HG02870 (cell line): Measurements from ENCODE around the gene LENG9.
"Not testable (repeated sequence)": the region's sequence is repeated elsewhere in the genome, so short reads cannot be mapped to it uniquely, and the experiment has no call there.

ENCODE experiments used
- ATAC-seq: cut with Tn5 transposase; IDR thresholded peaks from one replicate; pipeline ENCODE4 v1.9.1; 2021; ENCODE audit warnings: mild to moderate bottlenecking, moderate library complexity; ENCODE audit not compliant: unreplicated experiment

Gene LENG9

DNA sequence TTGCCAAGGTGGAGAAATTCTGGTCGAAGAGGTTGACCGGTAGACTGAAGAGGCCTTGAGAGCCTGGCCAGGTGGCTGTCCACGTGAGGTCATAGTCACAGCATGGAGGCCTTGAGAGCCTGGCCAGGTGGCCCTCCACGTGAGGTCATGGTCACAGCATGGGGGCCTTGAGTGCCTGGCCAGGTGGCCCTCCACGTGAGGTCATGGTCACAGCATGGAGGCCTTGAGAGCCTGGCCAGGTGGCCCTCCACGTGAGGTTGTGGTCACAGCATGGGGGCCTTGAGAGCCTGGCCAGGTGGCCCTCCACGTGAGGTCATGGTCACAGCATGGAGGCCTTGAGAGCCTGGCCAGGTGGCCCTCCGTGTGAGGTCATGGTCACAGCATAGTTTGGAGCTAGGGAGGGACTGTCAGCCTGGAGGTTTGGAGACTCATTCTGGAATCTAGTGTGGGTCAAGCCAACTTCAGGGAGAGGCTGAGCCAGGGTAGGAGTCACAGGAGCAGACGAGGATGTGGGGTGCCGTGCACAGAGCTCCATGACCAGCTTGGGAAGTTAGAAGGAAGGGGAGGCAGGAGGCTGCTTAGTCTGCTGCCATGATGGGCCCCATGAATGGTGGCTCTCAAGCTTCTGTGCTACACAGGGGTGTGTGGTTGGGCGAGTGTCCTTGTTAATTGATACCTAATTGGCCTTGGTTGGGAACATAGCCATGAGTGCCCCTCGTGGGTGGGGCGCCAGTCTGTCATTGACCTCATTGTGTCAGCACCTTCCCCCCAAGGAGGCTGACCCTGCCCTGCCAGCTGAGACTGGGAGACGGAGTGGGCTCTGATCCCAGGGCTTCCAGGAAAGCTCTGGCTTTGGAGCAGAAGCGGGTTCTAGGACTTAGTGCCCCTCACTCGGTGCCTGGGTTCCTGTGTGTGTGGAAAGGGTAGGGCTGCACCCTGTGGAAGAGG lies 4.0 kb downstream of the LENG9 start:
- ATAC-seq: no peak

DNA sequence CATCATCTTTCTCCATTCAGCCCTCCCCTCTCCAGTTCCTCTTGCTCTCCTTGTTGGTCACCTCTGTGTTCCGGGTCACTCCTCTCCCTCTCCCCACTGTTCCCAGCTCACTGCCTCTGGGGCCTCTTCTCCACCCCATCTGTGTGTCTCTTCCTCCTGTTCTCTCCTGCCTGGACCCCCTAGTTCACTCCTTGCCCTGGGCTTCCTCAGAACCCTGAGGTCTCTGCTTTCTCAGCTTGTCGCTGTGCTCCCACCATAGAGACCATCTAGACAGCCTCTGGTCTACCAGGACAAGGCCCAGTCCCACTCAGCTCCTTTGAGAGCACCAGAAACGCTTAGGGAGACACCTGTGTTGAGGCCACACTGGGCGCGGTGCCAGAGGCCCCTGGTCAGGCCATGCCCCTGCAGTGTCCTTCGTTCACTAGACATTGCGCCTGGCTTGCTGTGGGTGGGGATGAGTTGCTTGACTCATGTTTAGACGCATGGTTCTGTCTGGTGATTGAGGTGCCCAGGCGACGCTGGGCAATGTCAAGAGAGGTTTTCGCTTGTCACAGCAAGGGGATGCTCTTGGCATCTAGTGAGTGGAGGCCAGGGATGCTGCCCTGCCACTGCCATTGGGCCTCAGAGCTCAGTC lies 4.8 kb downstream of the LENG9 start:
- no peak for ATAC-seq

DNA sequence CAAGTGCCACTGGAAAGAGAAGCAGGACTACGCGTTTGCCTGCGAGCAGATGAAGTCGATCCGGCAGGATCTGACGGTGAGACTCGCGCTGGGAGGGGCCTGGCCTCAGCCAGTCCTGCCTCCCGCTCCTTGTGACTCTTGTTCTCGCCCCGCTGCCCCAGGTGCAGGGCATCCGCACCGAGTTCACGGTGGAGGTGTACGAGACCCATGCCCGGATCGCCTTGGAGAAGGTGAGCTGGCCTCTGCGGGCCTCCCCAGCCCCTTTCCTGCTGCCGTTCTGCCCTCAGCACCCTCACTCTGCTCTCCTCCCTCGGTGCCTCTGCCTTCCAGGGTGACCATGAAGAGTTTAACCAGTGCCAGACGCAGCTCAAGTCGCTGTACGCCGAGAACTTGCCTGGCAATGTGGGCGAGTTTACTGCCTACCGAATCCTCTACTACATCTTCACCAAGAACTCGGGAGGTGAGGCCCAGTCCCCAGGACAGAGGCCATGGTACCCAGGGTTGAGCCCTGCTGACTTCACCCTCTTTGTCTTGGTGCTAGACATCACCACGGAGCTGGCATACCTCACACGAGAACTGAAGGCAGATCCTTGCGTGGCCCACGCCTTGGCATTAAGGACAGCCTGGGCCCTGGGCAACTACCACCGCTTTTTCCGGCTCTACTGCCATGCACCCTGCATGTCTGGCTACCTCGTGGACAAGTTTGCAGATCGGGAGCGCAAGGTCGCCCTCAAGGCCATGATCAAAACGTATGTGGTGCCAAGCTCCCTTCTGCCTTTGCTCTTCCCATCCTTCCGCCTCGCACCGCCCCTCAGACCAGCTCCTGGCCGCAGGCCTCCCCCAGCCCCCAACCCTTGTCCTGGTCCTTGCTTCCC lies 5.6 kb downstream of the LENG9 start:
- no peak for ATAC-seq

DNA sequence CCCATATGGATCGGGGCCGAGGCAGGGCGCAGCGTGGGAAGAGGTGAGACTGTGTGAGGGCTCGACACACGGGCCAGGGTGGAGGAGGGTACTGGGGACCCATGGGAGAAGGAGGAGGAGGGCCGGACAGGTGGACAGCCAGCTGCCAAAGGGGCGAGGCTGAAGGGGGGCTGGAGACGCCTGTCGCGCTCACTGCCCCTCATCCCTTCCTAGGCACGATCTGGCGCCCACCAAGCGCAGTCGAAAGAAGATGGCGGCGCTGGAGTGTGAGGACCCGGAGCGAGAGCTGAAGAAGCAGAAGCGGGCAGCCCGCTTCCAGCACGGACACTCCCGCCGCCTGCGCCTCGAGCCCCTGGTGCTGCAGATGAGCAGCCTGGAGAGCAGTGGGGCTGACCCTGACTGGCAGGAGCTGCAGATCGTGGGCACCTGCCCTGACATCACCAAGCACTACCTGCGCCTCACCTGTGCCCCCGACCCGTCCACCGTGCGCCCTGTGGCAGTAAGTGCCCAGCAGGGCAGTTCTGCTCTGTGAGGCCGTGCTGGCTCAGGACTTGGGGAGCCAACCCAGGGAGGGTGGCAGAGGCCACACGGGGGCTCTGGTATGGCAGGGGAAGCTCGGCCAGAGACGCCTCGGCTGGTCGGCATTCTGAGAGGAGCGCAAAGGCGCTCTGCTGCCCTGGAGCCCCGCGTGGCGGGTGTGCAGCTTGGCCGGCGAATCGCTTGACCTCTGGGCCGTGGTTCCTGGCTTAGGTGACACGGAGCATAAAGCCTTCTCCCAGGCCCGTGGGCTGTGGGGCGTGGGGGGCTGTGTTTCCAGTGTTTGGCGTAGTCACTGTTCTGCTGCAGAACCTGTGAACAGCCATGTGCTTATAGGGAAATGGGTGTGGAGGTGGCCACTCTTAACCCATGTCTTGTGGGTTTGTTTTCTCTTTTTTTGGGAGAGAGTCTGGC lies 6.9 kb downstream of the LENG9 start:
- no peak for ATAC-seq

DNA sequence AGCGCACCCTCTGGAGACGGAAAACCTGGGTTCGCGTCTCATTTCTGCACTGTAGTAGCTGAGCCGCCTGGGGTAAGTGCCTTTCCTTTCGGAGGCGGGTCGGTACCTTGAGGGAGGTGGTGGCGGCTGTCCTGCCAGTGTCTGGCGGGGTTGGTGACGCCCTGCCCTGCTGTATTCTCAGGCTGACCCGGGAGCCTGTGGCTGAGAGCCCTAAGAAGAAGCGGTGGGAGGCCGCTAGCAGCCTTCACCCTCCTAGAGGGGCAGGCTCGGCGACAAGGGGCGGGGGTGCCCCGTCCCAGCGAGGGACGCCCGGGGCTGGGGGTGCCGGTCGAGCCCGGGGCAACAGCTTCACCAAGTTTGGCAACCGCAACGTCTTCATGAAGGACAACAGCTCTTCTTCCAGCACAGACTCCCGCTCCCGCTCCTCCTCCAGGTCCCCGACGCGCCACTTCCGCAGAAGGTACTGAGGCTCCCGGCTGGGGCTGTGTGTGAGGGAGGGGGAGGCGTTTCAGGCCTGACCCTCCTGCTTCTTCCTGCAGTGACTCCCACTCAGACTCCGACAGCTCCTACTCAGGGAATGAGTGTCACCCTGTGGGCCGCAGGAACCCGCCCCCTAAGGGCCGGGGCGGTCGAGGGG lies 7.7 kb downstream of the LENG9 start:
- no peak for ATAC-seq

DNA sequence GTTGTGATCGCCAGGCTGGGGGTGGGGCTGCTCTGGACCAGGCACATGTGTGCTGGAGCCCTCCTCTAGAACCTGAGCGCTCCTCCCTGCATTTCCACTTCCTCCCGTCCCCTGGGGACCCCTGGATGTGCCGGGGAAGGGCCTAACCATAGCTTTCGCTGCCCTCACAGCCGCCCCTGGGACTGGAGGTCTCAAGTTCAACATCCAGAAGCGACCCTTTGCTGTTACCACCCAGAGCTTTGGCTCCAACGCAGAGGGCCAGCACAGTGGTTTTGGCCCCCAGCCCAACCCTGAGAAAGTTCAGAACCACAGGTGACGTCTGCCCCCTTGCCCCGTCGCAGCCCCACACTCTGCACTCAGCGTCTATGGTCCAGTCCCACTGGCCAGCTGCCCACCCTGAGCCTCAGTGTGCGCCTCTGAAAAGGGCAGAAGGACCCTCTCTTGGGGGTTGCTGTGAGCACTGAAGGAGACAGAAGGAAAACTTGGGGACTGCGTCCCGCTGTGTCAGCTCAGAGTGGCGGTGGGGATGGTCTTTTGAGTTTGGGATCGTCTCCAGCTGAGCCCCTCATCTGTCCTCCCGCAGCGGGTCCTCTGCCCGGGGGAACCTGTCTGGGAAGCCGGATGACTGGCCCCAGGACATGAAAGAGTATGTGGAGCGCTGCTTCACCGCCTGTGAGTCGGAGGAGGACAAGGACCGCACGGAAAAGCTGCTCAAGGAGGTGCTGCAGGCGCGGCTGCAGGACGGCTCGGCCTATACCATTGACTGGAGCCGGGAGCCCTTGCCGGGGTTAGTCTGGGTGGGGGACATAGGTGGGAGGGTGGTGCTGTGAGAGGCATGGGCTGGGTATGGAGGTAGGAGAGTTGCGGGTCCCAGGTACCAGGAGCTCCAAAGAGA lies 8.6 kb downstream of the LENG9 start:
- no peak for ATAC-seq

DNA sequence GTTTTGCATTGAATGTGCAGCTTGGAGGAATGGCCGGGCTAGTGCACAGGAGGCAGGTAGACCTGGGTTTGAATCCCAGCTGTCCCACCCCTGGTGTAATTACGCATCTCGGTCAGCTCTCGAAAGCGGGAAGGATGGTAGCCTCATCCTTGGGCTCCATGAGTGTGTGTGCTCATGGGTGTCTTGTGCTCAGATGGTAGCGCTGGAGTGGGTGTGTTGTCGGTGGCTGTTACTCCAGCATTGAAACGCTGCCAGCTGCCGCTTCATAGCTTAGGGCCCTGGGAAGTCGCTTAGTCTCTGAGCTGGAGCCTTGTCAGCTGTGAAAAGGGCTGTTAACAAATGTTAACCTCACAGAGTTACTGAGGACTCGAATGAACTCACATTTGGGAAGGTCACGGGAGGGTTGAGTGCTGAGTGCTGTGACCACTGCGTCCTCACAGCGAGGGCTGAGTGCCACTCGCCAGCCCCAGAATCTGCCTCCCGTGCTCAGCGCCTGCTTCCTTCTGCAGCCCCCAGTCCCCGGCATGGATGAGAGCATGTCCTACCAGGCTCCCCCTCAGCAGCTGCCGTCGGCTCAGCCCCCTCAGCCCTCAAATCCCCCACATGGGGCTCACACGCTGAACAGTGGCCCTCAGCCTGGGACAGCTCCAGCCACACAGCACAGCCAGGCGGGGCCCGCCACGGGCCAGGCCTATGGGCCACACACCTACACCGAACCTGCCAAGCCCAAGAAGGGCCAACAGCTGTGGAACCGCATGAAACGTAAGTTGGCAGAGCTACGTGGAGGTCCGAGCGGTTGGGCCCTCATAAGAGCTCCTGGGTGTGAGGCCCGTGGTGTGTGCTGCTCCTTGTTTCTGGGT lies 9.4 kb downstream of the LENG9 start:
- ATAC-seq: no peak

DNA sequence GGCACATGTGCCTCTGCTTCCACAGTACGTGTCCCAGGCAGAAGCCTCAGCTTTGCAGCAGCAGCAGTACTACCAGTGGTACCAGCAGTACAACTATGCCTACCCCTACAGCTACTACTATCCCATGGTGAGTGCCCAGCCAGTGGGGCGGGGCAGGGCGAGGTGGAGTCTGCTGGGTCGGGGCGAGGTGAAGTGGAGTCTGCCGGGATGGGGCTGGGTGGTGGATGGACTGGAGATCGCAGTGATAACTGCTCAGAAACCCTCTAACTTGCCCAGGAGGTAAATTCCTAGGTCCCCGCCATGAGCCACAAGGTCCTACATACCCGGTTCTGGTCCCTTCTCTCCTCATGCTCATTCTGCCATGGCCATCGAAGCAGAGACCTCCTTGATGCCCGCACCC lies 11.0 kb downstream of the LENG9 start:
- no peak for ATAC-seq

DNA sequence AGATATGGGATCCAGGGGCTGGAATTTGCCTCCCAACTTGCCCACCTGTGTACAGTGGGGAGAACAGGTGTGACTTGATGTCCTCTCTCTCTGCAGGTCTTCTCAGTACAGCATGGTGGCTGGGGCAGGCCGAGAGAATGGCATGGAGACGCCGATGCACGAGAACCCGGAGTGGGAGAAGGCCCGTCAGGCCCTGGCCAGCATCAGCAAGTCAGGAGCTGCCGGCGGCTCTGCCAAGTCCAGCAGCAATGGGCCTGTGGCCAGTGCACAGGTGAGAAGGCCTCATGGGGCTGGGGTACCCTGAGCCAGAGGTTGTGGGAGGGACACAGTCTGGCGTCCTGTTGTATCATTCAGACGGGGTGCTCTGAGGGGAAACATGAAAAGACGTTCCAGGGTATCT lies 11.6 kb downstream of the LENG9 start:
- ATAC-seq: no peak

DNA sequence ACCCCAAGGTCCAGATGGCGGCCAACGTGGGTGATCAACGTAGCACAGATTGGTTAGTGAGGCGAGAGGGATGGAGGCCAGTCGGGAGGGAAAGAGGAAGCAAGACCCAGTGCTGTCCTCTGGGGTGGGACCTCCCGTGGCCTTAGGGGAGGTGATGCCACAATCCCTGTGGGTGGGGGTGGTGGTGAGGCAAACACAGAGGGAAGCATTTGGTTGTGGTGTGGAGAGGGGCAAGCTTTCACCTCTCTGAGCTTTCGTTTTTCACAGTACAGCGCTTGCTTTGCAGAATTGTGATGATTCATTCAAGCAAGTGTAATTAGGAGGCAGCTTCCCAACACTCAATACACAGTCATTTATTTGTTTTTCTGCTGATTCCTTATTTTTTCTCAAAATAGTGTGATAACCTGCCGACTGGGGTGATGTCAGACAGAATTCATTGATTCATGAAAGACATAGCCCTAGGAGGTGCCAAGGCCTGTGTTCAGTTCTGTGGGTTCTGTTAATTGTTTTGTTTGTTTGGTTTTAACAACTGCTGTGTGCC lies 12.2 kb downstream of the LENG9 start:
- no peak for ATAC-seq

DNA sequence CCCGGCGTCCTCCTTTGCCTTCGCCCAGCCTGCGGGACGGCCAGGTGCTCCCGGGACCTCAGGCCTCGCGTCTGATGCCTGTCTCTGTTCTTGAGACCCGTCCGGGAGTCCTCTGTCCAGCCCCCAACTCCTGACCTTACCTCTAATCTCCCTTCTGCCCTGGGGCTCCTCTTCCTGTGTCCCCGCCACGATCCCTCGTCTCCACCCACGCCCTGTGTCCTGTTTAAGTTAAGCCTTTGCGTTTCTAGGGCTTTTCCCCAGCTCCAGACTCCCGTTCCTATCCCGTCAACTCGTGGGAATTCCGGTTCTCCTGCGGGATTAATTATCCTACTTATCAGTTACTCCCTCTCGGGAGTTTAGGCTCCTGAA lies 13.9 kb downstream of the LENG9 start:
- no peak for ATAC-seq

DNA sequence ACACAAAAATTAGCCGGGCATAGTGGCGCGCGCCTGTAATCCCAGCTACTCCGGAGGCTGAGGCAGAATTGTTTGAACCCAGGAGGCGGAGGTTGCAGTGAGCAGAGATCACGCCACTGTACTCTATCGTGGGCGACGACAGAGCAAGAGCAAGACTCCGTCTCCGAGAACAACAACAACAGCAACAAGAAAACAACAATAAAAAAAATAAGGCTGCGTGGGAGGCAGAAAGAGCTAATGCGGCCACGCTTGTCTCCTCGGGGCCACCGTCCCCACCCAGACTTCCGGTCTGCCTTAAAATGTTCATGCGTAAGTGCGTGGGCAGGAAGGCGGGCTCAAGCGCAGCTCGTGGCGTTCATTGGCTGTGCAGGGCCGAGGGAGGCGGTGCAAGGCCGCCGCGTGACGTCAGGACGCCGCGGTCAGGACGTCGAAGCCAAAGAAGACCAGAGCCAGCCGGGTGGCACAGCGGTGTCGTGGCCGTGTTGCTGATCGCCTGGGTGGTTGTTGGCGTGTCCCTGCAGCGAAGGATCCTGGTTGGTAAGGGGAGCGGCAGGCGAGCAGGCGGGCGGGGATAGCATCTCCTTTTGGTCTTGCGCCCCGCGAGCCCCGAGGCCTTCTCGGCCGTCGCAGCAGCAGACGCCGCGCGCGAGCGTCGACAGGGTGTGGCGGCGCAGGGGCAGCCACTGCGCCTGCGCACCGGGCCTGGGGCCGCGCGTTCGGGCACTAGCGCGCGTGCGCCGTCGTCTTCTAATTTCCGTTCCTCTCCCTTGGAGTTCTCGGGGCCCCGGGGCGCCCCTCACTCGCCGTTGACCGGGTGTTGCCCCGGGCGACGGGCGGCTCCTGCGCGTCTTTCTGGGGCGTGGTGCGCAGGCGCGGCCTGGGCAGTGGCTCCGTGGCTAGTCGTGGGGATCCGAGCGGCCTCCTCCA lies 14.5 kb downstream of the LENG9 start, which contains the start of gene LENG8:
Gene LENG8, plus strand, starts transcription at position 426 of the 927 bp plus-strand sequence. CDS start 2,146 bp downstream, outside the sequence.
- peak; percentile 84 for ATAC-seq

DNA sequence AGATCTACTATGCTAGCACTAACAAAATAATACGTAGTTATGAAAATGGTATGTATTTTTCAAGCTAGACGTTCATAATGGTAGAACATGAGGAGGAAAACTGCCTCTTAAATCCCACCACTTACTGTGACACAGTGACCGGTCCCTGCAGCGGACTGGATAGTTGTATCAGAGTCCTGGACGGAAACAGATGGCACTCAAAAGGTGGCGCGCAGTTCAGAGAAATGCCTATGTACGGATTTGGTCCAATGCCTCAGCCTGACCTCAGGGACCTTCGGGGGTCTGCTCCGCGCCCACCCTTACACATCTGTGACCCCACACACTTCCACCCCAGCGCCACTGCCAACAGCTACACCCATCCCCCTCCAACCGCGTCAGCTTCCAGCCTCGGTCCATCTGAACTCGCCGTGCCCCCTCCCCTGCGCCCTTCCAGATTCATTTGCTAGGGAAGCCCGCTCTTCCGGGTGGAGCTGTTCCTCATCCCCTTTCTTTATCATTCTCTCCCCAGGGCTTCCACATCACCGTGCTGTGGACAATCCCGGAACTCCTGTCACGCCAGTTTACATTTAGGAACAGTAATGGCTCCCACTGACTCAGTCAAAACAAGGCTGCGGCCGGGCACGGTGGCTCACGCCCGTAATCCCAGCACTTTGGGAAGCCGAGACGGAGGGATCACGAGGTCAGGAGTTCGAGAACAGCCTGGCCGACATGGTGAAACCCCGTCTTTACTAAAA lies 15.4 kb downstream of the LENG9 start:
- ATAC-seq: no peak

DNA sequence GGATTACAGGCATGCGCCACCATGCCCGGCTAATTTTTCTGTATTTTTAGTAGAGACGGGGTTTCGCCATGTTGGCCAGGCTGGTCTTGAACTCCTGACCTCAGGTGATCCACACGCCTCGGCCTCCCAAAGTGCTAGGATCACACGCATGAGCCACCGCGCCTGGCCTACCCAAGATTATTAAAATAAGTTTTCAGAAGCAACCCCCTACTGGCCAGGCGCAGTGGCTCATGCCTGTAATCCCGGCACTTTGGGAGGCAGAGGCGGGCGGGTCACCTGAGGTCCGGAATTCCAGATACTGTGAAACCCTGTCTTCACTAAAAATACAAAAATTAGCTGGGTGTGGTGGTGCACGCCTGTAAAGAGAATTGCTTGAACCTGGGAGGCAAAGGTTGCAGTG lies 17.2 kb downstream of the LENG9 start:
- ATAC-seq: not testable (repeated sequence)

DNA sequence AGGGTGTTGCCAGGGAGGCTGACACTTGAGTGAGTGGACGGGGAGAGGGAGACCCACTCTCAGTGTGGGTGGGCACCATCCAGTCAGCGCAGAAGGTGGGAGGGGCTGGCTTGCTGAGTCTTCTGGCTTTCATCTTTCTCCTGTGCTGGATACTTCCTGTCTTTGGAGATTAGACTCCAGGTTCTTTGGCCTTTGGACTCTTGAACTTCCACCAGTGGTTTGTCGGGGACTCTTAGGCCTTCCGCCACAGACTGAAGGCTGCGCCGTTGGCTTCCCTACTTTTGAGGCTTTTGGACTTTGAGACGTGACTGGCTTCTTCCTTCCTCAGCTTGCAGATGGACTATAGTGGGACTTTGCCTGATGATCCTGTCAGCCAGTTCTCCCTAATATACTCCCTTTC lies 18.8 kb downstream of the LENG9 start:
- ATAC-seq: no peak

DNA sequence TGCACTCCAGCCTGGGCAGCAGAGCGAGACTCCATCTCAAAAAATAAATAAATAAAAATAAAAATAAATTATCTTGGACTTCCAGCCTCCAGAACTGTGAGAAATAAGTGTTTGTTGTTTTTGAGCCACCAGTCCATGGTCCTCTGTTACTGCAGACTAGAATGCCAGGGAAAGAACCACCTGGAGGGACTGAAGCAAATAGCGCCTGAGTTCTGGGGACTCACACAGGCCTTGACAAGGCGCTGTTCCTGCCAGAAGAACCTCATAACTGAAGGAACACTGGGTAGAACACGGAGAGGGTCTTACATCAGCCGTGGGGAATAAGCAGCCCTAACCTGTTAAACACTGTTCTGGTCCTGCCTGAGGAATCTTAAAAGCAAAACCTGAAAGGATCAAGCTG lies 22.9 kb downstream of the LENG9 start:
- ATAC-seq: no peak
